Measurements from ENCODE around the gene CTIF.

DNA sequence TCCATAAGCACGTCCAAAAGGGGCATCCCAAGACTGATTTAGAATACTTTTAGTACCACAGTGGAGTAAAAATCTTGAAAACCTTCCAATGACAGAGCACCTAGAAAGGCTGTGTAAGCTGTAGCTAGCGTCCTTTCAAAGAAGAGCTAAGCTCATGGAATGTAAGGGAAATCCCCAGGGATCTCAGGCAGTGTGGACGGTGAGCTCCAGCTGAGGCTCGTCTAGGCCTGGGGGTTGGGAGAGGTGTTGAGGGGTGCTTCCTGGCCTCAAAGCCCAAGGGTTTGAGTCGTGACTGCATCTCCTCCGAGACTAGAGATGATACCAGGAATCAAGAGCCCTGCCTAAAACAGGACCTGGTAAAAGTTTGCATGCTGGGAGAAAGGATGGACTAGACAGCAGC, 7.6 kb downstream of the CTIF start:
- no peak for TF ChIP-seq POLR2AphosphoS5 (IDR thresholded peaks at IDR 0.05)
- TF ChIP-seq, protein P1, sequence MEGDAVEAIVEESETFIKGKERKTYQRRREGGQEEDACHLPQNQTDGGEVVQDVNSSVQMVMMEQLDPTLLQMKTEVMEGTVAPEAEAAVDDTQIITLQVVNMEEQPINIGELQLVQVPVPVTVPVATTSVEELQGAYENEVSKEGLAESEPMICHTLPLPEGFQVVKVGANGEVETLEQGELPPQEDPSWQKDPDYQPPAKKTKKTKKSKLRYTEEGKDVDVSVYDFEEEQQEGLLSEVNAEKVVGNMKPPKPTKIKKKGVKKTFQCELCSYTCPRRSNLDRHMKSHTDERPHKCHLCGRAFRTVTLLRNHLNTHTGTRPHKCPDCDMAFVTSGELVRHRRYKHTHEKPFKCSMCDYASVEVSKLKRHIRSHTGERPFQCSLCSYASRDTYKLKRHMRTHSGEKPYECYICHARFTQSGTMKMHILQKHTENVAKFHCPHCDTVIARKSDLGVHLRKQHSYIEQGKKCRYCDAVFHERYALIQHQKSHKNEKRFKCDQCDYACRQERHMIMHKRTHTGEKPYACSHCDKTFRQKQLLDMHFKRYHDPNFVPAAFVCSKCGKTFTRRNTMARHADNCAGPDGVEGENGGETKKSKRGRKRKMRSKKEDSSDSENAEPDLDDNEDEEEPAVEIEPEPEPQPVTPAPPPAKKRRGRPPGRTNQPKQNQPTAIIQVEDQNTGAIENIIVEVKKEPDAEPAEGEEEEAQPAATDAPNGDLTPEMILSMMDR (IDR thresholded peaks at IDR 0.05) = no peak
- TF ChIP-seq EP300 (IDR thresholded peaks at IDR 0.05; ENCODE audit: low read depth) = no peak
- no peak for TF ChIP-seq POLR2A (IDR thresholded peaks at IDR 0.05)

Data from transverse colon (tissue), 4 donors.